Esophagus squamous epithelium (tissue), 5 donors: ENCODE results near the gene ASB18. TPM values are rescaled to one million over a fixed set of nuclear protein-coding genes. Genes with fewer than 3 reads are reported as not detected.
A peak's percentile ranks its signal among the peaks of the same experiment; 100 is the strongest.

Experiments used
- DNase-seq: peaks from one replicate; lab custom pipeline; 2025; lab: John Stamatoyannopoulos, UW
- H3K27ac ChIP-seq, 4 donors: fragments of 200-600 bp; sonication (generic); one replicate each; pipeline ENCODE4 v1.5.1; 2016 to 2019; ENCODE audit warnings: mild to moderate bottlenecking in 1 of 4
- H3K27me3 ChIP-seq, 4 donors: fragments of 200-600 bp; sonication (generic); 1 replicate in 3 of 4; 2 replicates in 1 of 4; pipeline versions ENCODE4 v1.5.1 to v1.6.0; 2017 to 2021; ENCODE audit warnings: antibody characterized with exemption in 1 of 4
- H3K36me3 ChIP-seq, 3 donors: fragments of 200-600 bp; sonication (generic); one replicate each; pipeline ENCODE4 v1.5.1; 2016 to 2019
- H3K4me1 ChIP-seq, 3 donors: fragments of 200-600 bp; sonication (generic); one replicate each; pipeline ENCODE4 v1.5.1; 2017 to 2019
- H3K4me3 ChIP-seq, 4 donors: fragments of 200-600 bp; sonication (generic); 1 replicate in 3 of 4; 2 replicates in 1 of 4; pipeline ENCODE4 v1.5.1; 2016 to 2019; ENCODE audit warnings: mild to moderate bottlenecking in 2 of 4, moderate library complexity in 1 of 4
- H3K9me3 ChIP-seq, 3 donors: fragments of 200-600 bp; sonication (generic); one replicate each; pipeline ENCODE4 v1.5.1; 2016 to 2019
- POLR2A ChIP-seq, 4 donors: fragments of 450-650 bp; IDR thresholded peaks; one replicate each; pipeline ENCODE4 v1.6.1; 2017; ENCODE audit warnings: antibody characterized with exemption in 4 of 4, mild to moderate bottlenecking in 4 of 4, moderate library complexity in 3 of 4
- WGBS, 2 donors: methylation state at CpG; one replicate each; pipeline ENCODE4 v1.1.5; 2018; 5-methylcytosine and 5-hydroxymethylcytosine counted together
- intact Hi-C: fragments of 100-400 bp; cut with DNase I; formaldehyde crosslinking; loops from one replicate; pipeline ENCODE4 v1.15.0; 2022
- total RNA-seq, 4 donors: library from RNA; depleted of rRNA; stranded (reverse); fragments of >200 nt; gene quantifications; one replicate each; pipeline ENCODE4 v1.1.0, GENCODE V29; 2016
- TF ChIP-seq, protein P1 (sequence below), 6 experiments: fragments of 450-650 bp in 4 of 6; fragments of 200-600 bp in 2 of 6; sonication (generic) in 2 of 6; IDR thresholded peaks; one replicate each; pipeline ENCODE4 v1.5.1; 2016 to 2019; ENCODE audit warnings: antibody characterized with exemption in 6 of 6, mild to moderate bottlenecking in 4 of 6, moderate library complexity in 4 of 6
- donor health status: DM: yes; HTN: yes; CAD: no.

The ASB18 gene
- total RNA-seq, 4 donors from 2014 or later: not detected

- H3K36me3 ChIP-seq: no peaks in the 10 kb centered on the region
- no peak for TF ChIP-seq POLR2A (IDR thresholded peaks at IDR 0.05)
- TF ChIP-seq, protein P1, sequence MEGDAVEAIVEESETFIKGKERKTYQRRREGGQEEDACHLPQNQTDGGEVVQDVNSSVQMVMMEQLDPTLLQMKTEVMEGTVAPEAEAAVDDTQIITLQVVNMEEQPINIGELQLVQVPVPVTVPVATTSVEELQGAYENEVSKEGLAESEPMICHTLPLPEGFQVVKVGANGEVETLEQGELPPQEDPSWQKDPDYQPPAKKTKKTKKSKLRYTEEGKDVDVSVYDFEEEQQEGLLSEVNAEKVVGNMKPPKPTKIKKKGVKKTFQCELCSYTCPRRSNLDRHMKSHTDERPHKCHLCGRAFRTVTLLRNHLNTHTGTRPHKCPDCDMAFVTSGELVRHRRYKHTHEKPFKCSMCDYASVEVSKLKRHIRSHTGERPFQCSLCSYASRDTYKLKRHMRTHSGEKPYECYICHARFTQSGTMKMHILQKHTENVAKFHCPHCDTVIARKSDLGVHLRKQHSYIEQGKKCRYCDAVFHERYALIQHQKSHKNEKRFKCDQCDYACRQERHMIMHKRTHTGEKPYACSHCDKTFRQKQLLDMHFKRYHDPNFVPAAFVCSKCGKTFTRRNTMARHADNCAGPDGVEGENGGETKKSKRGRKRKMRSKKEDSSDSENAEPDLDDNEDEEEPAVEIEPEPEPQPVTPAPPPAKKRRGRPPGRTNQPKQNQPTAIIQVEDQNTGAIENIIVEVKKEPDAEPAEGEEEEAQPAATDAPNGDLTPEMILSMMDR (IDR thresholded peaks at IDR 0.05): no peak
- peak overlapping the region in 3 of 4 donors; percentile 13 to 61 (median 29) for H3K4me3 ChIP-seq
- no peak overlapping the region for H3K27ac ChIP-seq
- peaks cover 35 to 83% (median 43%) of the 10 kb centered on the region in 3 donors for H3K4me1 ChIP-seq
- no peaks in the 10 kb centered on the region for H3K9me3 ChIP-seq
- peaks cover 59 to 100% (median 64%) of the 10 kb centered on the region in 4 donors for H3K27me3 ChIP-seq
- intact Hi-C loops: no loop called here
- WGBS, 2 donors: 0 to 8% methylated on average over 2 to 4 of the region's 67 CpGs
- DNase-seq: no peak
These were observed 99.8 kb downstream of the ASB18 start for GRCh38 chr2:236164201-236164924.

GRCh38 chr2:236163471-236164200 lies 100.6 kb downstream of the ASB18 start:
- H3K27ac ChIP-seq: no peak overlapping the region
- H3K4me3 ChIP-seq: peak overlapping the region in 3 of 4 donors; percentile 13 to 61 (median 29)
- no peaks in the 10 kb centered on the region for H3K36me3 ChIP-seq
- no peaks in the 10 kb centered on the region for H3K9me3 ChIP-seq
- TF ChIP-seq POLR2A (IDR thresholded peaks at IDR 0.05): no peak
- TF ChIP-seq, protein P1 (IDR thresholded peaks at IDR 0.05): no peak
- DNase-seq: no peak
- intact Hi-C loops: no loop called here
- H3K4me1 ChIP-seq: peaks cover 33 to 77% (median 42%) of the 10 kb centered on the region in 3 donors
- H3K27me3 ChIP-seq: peaks cover 51 to 100% (median 59%) of the 10 kb centered on the region in 4 donors
- 14% methylated on average over 7 of the region's 59 CpGs; no CpG with 5 or more reads in 1 of the 2 donors for WGBS, 2 donors

GRCh38 chr2:236162882-236163470 lies 101.2 kb downstream of the ASB18 start:
- WGBS, 2 donors: 31 to 39% methylated on average over 6 to 20 of the region's 33 CpGs
- intact Hi-C loops: no loop called here
- Histone ChIP-seq H3K4me3 (peak overlapping the region in 2 of 4 donors; percentile 29 to 61), H3K27me3 (peaks cover 47 to 100% (median 55%) of the 10 kb centered on the region in 4 donors), H3K4me1 (peaks cover 27 to 70% (median 37%) of the 10 kb centered on the region in 3 donors), H3K36me3 (no peaks in the 10 kb centered on the region), H3K27ac (no peak overlapping the region), H3K9me3 (no peaks in the 10 kb centered on the region)
- DNase-seq: no peak
- TF ChIP-seq POLR2A (IDR thresholded peaks at IDR 0.05): no peak
- TF ChIP-seq, protein P1 (IDR thresholded peaks at IDR 0.05): no peak

DNA sequence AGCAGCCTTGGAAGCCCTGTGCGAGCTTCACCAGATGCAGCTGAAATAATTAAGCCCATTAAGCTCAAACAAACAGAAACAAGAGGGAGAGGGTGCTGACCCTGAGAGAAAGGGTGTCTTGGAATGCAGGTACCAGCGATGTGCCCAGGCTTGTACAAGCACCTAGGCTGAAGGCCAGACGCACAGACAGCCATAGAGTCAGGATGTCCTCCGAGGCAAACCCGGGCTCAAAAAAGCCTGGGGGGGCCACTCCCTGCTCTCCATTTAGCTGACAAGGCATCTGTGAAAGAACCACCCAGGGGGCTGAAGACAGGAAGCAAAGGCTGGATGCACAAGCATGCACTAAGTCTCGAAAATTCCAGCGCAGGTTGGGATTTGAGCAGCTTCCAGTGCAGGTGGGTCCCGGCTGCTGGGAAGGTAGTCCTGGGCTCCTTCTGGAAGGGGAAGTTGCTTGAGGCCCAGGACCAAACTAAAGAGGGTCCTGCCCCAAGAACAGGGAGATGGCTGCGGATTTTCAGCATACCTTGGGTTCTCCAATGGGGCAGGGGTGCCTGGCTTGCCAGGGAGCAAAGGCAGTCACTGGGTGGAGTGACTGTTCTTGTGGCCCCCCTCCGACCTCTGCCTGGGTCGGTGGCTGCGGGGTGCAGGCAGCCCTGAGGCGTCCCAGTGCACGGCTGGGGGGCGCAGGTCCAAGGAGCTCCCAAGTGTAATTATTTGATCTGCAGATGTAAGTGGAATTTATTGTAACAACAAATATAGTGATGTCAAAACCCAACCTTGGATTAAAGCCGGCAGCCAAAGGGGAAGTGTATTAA lies 102.0 kb downstream of the ASB18 start:
- H3K4me3 ChIP-seq: no peak overlapping the region
- 25 to 33% methylated on average over 7 to 8 of the region's 16 CpGs for WGBS, 2 donors
- H3K27me3 ChIP-seq: peaks cover 39 to 100% (median 52%) of the 10 kb centered on the region in 4 donors

More for the DNA sequence above, 102.0 kb downstream of the ASB18 start:
- Histone ChIP-seq H3K4me1 (peaks cover 20 to 63% (median 35%) of the 10 kb centered on the region in 3 donors), H3K9me3 (no peaks in the 10 kb centered on the region), H3K36me3 (no peaks in the 10 kb centered on the region), H3K27ac (no peak overlapping the region)
- TF ChIP-seq, protein P1 (IDR thresholded peaks at IDR 0.05): no peak
- no peak for TF ChIP-seq POLR2A (IDR thresholded peaks at IDR 0.05)
- intact Hi-C loops: no loop called here
- DNase-seq: no peak
